ENCODE data around the gene SEMA3D.
"Not testable (repeated sequence)": the region's sequence is repeated elsewhere in the genome, so short reads cannot be mapped to it uniquely, and the experiment has no call there.

DNA sequence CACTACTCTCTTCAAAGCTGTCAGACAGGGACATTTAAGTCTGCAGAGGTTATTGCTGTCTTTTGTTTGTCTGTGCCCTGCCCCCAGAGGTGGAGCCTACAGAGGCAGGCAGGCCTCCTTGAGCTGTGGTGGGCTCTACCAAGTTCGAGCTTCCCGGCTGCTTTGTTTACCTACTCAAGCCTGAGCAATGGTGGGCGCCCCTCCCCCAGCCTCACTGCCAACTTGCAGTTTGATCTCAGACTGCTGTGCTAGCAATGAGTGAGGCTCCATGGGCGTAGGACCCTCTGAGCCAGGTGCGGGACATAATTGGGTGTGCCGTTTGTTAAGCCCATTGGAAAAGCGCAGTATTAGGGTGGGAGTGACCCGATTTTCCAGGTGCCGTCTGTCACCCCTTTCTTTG lies 193.9 kb downstream of the SEMA3D start:
- not testable (repeated sequence) for TF ChIP-seq POLR2A (IDR thresholded peaks at IDR 0.05)
- TF ChIP-seq, protein P1, sequence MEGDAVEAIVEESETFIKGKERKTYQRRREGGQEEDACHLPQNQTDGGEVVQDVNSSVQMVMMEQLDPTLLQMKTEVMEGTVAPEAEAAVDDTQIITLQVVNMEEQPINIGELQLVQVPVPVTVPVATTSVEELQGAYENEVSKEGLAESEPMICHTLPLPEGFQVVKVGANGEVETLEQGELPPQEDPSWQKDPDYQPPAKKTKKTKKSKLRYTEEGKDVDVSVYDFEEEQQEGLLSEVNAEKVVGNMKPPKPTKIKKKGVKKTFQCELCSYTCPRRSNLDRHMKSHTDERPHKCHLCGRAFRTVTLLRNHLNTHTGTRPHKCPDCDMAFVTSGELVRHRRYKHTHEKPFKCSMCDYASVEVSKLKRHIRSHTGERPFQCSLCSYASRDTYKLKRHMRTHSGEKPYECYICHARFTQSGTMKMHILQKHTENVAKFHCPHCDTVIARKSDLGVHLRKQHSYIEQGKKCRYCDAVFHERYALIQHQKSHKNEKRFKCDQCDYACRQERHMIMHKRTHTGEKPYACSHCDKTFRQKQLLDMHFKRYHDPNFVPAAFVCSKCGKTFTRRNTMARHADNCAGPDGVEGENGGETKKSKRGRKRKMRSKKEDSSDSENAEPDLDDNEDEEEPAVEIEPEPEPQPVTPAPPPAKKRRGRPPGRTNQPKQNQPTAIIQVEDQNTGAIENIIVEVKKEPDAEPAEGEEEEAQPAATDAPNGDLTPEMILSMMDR (IDR thresholded peaks at IDR 0.05), result not testable (repeated sequence)
